ENCODE results near the gene RIN3.

RIN3 gene

DNA sequence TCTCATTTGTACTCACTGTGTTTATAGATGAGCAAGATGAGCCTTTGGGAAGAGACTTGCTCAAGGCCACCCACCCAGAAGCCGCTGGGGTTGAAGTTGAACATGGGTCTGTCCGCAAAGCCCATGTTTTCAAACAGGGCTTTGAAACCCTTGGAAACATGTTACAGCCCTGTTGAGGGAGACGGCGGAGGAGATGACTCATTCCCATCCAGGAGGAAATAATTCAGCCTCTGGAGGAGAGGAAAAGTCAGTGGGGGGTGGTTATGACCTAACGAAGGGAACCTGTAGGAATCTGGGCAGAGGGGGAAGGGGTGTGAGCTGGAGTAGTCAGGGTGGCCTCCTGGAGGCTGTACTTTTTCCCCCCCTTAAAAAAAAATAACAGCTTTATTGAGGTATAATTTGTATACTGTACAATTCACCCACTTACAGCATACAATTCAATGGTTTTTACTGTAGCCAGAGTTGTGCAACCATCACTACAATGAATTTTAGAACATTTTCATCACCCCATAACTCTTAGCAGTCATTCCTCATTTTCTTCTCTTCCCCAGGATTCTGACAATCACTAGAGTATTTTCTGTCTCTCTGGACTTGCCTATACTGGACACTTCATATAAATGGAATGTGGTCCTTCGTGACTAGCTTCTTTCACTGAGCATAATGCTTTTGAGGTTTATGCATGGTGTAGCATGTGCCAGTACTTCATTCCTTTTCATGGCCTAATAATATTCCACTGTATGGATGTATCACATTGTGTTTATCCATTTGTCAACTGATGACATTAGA, 1.9 kb upstream of the RIN3 start:
- DNase-seq (ENCODE audit: low read depth, low spot score): no peak

GRCh38 chr14:92512807-92513203, 776 bp upstream of the RIN3 start:
- DNase-seq (ENCODE audit: low read depth, low spot score): no peak

- DNase-seq (ENCODE audit: low read depth, low spot score): no peak
These were observed 624 bp downstream of the RIN3 start for GRCh38 chr14:92513966-92514843.

DNA sequence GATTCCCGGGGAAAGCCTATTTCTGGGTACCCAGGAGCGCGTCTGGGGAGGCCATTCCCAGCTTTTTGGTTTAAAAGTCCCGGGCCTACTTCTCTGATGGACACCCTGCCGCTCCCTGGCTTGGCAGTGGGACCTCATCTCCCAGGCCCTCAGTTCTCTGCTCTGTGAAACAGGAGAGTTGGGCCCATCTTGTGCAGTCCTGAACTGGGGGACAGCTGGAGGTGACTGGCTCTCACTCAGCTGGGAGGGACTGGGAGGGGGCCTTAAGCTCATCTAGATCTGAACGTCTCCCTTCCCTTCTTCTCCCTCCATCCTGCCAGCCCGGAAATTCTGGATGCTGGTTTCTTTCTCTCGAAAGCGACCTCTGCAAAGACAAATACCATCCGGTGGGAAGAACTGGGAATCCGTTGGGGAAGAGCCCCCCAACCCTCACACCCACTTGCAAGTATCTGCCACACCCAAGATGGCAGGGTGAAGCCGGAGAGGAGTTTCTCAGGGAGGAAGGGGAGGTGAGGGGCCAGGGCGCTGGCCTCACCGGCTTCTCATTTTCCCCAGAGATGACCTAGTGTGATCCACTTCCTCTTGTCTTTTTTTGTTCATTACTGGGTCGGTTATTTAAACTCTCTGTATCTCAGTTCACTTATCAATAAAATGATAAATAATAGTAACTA, 1.4 kb downstream of the RIN3 start:
- no peak for DNase-seq (ENCODE audit: low read depth, low spot score)

DNA sequence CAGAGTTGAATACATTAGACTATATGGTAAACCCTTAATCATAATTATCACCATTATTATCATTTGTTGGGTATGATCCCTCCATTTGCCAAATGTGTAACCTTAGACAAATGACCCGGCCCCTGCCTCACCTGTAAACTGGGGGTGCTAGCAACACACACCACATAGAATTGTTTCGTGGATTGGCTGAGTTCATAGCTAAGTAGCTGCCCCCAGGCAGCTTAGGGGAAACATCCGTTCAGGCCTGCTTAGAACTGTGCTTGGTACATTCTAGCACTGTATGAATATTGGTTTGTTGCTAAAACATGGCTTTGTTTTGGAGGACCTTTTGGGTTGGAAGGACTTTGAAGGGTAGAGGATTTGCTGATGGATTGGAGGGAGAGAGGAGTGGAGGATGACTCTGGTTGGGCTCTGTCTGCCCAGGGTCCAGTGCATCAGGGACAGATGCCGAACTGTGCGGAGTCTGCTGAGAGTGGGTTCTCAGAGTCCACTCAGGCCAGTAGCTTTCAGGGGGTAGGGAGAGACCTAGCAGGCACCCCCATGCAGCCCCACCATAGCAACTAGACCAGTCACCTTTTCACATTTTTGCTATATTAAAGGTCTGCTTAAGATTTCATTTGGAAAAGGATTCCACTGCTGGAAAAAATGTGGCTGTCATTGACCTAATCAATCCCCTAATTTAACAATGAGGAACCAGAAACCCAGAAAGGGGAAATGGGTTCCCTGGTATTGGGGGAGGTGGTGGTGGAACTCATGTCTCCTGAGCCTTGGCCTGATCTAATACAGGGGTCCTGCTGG, 2.2 kb downstream of the RIN3 start:
- DNase-seq (ENCODE audit: low read depth, low spot score): no peak

DNA sequence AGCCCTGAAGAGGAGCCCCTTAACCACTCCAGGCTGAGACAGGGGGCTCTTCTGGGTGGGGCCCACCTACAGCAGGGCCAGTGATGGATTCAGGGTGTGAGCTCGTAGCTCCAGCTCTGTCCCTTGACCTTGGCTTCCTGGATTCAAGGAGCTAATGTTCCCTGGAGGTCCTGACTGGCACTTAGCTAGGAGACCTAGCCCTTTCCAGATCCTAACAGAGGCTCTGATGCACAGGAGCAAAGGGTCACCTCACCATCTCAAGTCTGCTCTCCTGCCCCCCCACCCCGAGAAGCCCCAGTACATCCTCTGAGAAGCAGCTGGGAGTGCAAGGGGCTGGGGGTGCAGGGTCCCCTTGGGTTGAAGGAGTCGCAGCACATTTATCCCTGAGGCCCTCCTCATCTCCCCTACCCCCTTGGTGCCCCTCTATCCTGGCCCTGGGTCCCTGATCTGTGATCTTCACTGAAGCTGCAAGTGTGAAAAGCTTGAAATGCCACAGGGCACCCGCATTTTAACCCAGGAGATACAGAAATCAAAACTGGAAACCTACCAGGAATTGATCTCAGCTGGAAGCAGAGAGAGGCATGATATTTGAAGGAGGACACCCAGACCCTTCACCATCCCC, 2.9 kb downstream of the RIN3 start:
- no peak for DNase-seq (ENCODE audit: low read depth, low spot score)

GRCh38 chr14:92516966-92517506, 3.5 kb downstream of the RIN3 start:
- DNase-seq (ENCODE audit: low read depth, low spot score): no peak

GRCh38 chr14:92517761-92518160, 4.2 kb downstream of the RIN3 start:
- no peak for DNase-seq (ENCODE audit: low read depth, low spot score)

GRCh38 chr14:92519246-92520101, 5.9 kb downstream of the RIN3 start:
- no peak for DNase-seq (ENCODE audit: low read depth, low spot score)

- DNase-seq (ENCODE audit: low read depth, low spot score): no peak
These were observed 6.8 kb downstream of the RIN3 start for GRCh38 chr14:92520102-92521057.

GRCh38 chr14:92521058-92521415, 7.5 kb downstream of the RIN3 start:
- no peak for DNase-seq (ENCODE audit: low read depth, low spot score)

DNA sequence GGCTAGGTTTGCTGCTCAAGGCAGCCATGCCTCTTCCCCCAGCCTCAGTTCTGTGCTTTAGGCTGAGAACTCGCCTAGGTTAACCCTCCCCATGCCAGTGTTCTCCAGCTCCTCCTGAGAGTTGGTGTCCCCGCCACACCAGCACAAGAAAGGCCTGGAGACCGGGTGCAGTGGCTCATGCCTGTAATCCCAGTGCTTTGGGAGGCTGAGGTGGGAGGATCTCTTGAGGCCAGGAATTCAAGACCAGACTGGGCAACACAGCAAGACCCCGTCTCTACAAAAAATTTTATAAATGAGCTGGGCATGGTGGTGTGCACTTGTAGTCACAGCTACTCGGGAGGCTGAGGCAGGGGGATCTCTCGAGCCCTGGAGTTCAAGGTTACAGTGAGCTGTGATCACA, 10.2 kb downstream of the RIN3 start:
- no peak for DNase-seq (ENCODE audit: low read depth, low spot score)

DNA sequence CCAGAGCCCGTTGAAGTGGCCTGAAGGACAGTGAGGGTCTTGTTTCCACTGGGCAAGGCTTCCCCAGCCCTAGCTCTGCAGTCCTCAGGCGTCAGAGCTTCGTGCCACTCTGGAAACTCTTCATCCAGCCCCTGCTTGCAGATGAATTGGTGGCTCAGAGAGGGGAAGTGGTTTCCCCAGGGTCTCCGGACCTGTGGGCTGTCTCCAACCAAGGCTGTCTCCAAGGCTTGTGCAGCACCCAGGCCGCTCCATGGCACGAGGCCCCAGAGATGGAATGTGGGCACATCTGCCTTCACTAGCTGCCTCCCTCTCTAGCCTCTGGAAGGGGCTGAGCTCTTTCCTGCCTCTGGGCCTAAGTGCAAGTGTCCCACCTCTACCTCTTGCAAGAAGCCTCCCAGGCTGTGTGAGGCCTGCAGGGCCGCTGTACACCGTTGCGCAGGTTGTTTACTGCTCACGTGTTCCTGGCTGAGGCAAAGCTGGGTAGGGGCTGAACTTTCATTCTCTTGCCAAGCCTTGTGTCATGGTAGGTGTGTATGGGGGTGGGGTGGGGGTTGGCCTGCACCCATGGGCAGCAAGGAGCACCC, 11.1 kb downstream of the RIN3 start:
- DNase-seq (ENCODE audit: low read depth, low spot score): no peak

GRCh38 chr14:92525322-92526095, 11.9 kb downstream of the RIN3 start:
- DNase-seq (ENCODE audit: low read depth, low spot score): no peak

GRCh38 chr14:92527721-92528120, 14.1 kb downstream of the RIN3 start:
- no peak for DNase-seq (ENCODE audit: low read depth, low spot score)

- DNase-seq (ENCODE audit: low read depth, low spot score): no peak
These were observed 15.0 kb downstream of the RIN3 start for GRCh38 chr14:92528486-92529100.

DNA sequence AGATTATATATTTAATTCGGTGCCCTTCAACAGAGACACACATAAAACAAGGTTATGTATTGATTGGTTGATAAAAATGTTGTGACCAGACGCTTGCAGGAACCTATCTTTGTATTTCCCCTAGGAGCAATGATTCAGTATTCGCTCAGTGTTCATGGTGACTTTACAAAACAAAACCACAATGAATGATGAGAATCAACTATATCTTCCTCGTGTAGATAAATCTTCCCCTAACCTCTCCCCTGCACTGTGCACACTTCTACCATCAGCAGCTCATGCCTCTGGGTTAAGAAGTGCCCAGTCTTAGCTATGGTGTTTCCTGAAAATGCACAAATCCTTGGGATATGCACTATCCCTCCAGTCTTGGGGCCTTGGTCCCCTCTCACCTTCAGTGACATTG, 16.3 kb downstream of the RIN3 start:
- no peak for DNase-seq (ENCODE audit: low read depth, low spot score)
